Smooth muscle cell (in vitro differentiated cells): ENCODE results near the gene LTBP2. TPM values are rescaled to one million over a fixed set of nuclear protein-coding genes. Genes with fewer than 3 reads are reported as not detected.

Source experiments
- DNase-seq: peaks from one replicate; lab custom pipeline; 2025; ENCODE audit not compliant: unreplicated experiment; lab: John Stamatoyannopoulos, UW
- H2AFZ ChIP-seq: fragments of 200-600 bp; sonication (generic); 2 replicates; pipeline ENCODE4 v1.6.0; 2016; ENCODE audit warnings: antibody characterized with exemption, low read depth, mild to moderate bottlenecking
- H3F3A ChIP-seq: fragments of 200-600 bp; sonication (generic); 2 replicates; pipeline ENCODE4 v1.6.0; 2017; ENCODE audit warnings: antibody characterized with exemption, low read depth
- H3K27ac ChIP-seq: fragments of 200-600 bp; sonication (generic); 2 replicates; pipeline ENCODE4 v1.5.1; 2016; ENCODE audit warnings: low read depth, mild to moderate bottlenecking
- H3K27me3 ChIP-seq: fragments of 200-600 bp; sonication (generic); 2 replicates; pipeline ENCODE4 v1.6.1; 2016; ENCODE audit warnings: low read depth, mild to moderate bottlenecking
- H3K36me3 ChIP-seq: fragments of 200-600 bp; sonication (generic); 2 replicates; pipeline ENCODE4 v1.5.1; 2016; ENCODE audit warnings: low read depth
- H3K4me1 ChIP-seq: fragments of 200-600 bp; sonication (generic); 2 replicates; pipeline ENCODE4 v1.5.1; 2016; ENCODE audit warnings: low read depth
- H3K4me2 ChIP-seq: fragments of 200-600 bp; sonication (generic); 2 replicates; pipeline ENCODE4 v1.6.0; 2016; ENCODE audit warnings: mild to moderate bottlenecking
- H3K4me3 ChIP-seq: fragments of 200-600 bp; sonication (generic); 2 replicates; pipeline ENCODE4 v1.5.1; 2016; ENCODE audit warnings: mild to moderate bottlenecking
- H3K79me2 ChIP-seq: fragments of 200-600 bp; sonication (generic); 2 replicates; pipeline ENCODE4 v1.6.0; 2016; ENCODE audit warnings: low read depth, mild to moderate bottlenecking
- H3K9ac ChIP-seq: fragments of 200-600 bp; sonication (generic); 2 replicates; pipeline ENCODE4 v1.6.0; 2016; ENCODE audit warnings: low read depth
- H3K9me3 ChIP-seq: fragments of 200-600 bp; sonication (generic); replicated peaks from 2 replicates; pipeline ENCODE4 v1.5.1; 2016; ENCODE audit warnings: low read depth
- H4K20me1 ChIP-seq: fragments of 200-600 bp; sonication (generic); 2 replicates; pipeline ENCODE4 v1.6.0; 2016; ENCODE audit warnings: low read depth
- CTCF ChIP-seq: fragments of 200-600 bp; sonication (generic); IDR thresholded peaks from 2 replicates; pipeline ENCODE4 v1.5.1; 2017; ENCODE audit warnings: borderline replicate concordance, mild to moderate bottlenecking, antibody characterized with exemption; ENCODE audit not compliant: insufficient read depth, poor library complexity, severe bottlenecking
- WGBS: methylation state at CpG from one replicate; pipeline ENCODE4 v1.1.7; 2016; ENCODE audit warnings: low lambda C conversion rate; 5-methylcytosine and 5-hydroxymethylcytosine counted together
- polyA plus RNA-seq: library from polyadenylated mRNA; unstranded; fragments of >200 nt; fragmentation: Nextera tagmentation; extraction: Ambion mirVana; gene quantifications from 2 replicates; pipeline ENCODE4 v1.2.1, GENCODE V29; 2016
- total RNA-seq: library from RNA; depleted of rRNA; stranded (reverse); fragments of >200 nt; gene quantifications from 2 replicates; pipeline ENCODE4 v1.2.3, GENCODE V29; 2014

LTBP2 gene
- total and polyA plus RNA-seq, 2 experiments from 2014 or later: 90.1 to 108 TPM

- H3K4me2 ChIP-seq: peak overlapping the region; percentile 65
Observed at GRCh38 chr14:74616507-74616906, 4.5 kb upstream of the LTBP2 start.

GRCh38 chr14:74615735-74616134 is 3.7 kb upstream of the LTBP2 start:
- no peaks in the 10 kb centered on the region for H3K36me3 ChIP-seq
- no peak overlapping the region for H3K9ac ChIP-seq
- peaks cover 6% of the 10 kb centered on the region for H4K20me1 ChIP-seq
- H3K79me2 ChIP-seq: peaks cover 16% of the 10 kb centered on the region
- H3K9me3 ChIP-seq: no peaks in the 10 kb centered on the region
- no peak overlapping the region for H3K4me3 ChIP-seq
- peaks cover 29% of the 10 kb centered on the region for H3K4me1 ChIP-seq
- no peak for DNase-seq
- H3K27me3 ChIP-seq: no peaks in the 10 kb centered on the region
- peaks cover 60% of the 10 kb centered on the region for H3F3A ChIP-seq
- H3K27ac ChIP-seq: peak overlapping the region; percentile 97
- 95% methylated on average over 14 of the region's 14 CpGs for WGBS
- H3K4me2 ChIP-seq: peak overlapping the region; percentile 65
- H2AFZ ChIP-seq: no peak overlapping the region
- TF ChIP-seq CTCF: no peak

More at GRCh38 chr14:74616507-74616906, 4.5 kb upstream of the LTBP2 start:
- Histone ChIP-seq H3K9ac (peak overlapping the region; percentile 22), H3K9me3 (no peaks in the 10 kb centered on the region), H3K27ac (peak overlapping the region; percentile 97), H4K20me1 (no peaks in the 10 kb centered on the region), H3K27me3 (no peaks in the 10 kb centered on the region), H3K79me2 (peaks cover 8% of the 10 kb centered on the region), H2AFZ (no peak overlapping the region), H3K4me1 (peaks cover 27% of the 10 kb centered on the region), H3F3A (peaks cover 64% of the 10 kb centered on the region), H3K36me3 (no peaks in the 10 kb centered on the region), H3K4me3 (no peak overlapping the region)
- TF ChIP-seq CTCF: no peak
- no peak for DNase-seq
- WGBS: 4% methylated on average over 4 of the region's 4 CpGs

- H3K4me1 ChIP-seq: peaks cover 39% of the 10 kb centered on the region
- H2AFZ ChIP-seq: no peak overlapping the region
- no peaks in the 10 kb centered on the region for H3K36me3 ChIP-seq
- H3K4me2 ChIP-seq: peak overlapping the region; percentile 65
- H3K9ac ChIP-seq: no peak overlapping the region
- no peak overlapping the region for H3K4me3 ChIP-seq
- H3K9me3 ChIP-seq: no peaks in the 10 kb centered on the region
- DNase-seq: no peak
- H3K27ac ChIP-seq: peak overlapping the region; percentile 97
- H3K27me3 ChIP-seq: no peaks in the 10 kb centered on the region
- peaks cover 25% of the 10 kb centered on the region for H3K79me2 ChIP-seq
- WGBS: 78% methylated on average over 8 of the region's 8 CpGs
- no peak for TF ChIP-seq CTCF
- peaks cover 55% of the 10 kb centered on the region for H3F3A ChIP-seq
- H4K20me1 ChIP-seq: peaks cover 15% of the 10 kb centered on the region
Observed at GRCh38 chr14:74614508-74615495, 2.8 kb upstream of the LTBP2 start.
